ENCODE measurements around the gene PIK3R1. TPM values are rescaled to one million over a fixed set of nuclear protein-coding genes. Genes with fewer than 3 reads are reported as not detected.

The PIK3R1 gene
- total RNA-seq, 1 donor from 2014 or later = 137 TPM

DNA sequence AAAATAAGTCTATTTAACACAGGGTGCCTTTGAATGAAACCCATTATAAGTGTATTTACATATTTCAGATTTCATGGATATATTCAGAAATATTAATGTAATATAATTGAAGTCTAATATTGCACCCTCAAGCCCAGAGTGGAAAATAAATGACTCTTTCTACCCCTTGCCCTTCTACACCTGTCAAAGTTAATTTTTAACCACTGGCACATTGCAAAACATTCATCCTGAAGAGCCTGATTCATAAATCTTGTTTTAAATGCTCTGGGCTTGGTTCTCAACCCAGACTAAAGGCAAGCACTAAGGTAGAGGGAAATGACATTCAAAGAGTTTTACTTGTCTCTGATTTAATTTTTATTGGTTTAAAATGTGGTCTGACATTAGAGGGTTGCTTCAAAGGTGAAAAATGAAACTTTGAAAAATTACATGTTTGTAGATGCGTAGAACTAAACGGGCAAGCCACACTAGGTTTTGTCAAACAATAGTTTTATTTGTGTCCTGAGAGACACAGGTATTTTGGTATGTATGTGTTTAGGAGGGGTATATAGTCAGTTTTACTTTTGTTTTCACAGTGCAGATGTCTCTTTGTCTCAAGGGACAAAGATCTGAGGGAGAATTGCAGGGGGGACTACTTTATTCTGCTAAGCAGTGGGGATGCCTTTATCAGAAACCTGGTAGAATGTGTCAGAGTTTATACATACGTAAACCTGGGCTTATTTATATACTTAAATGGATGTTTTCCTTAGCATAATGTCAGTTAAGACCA is 69.7 kb downstream of the PIK3R1 start:
- Histone ChIP-seq H3K4me1 (peaks cover 67% of the 10 kb centered on the region), H3K27me3 (no peaks in the 10 kb centered on the region), H3K36me3 (peaks cover 55% of the 10 kb centered on the region), H3K4me3 (no peak overlapping the region), H3K9me3 (no peaks in the 10 kb centered on the region), H3K27ac (peak overlapping the region; percentile 43)
- peak; percentile 26 for ATAC-seq
- intact Hi-C loops (cut with DNase I) = loop anchor here (10.0 kb wide), 1 partner anchor 170 kb away; no protein-coding TSS in a partner anchor
- TF ChIP-seq, protein P1, sequence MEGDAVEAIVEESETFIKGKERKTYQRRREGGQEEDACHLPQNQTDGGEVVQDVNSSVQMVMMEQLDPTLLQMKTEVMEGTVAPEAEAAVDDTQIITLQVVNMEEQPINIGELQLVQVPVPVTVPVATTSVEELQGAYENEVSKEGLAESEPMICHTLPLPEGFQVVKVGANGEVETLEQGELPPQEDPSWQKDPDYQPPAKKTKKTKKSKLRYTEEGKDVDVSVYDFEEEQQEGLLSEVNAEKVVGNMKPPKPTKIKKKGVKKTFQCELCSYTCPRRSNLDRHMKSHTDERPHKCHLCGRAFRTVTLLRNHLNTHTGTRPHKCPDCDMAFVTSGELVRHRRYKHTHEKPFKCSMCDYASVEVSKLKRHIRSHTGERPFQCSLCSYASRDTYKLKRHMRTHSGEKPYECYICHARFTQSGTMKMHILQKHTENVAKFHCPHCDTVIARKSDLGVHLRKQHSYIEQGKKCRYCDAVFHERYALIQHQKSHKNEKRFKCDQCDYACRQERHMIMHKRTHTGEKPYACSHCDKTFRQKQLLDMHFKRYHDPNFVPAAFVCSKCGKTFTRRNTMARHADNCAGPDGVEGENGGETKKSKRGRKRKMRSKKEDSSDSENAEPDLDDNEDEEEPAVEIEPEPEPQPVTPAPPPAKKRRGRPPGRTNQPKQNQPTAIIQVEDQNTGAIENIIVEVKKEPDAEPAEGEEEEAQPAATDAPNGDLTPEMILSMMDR (IDR thresholded peaks at IDR 0.05) = no peak
- DNase-seq = no peak

DNA sequence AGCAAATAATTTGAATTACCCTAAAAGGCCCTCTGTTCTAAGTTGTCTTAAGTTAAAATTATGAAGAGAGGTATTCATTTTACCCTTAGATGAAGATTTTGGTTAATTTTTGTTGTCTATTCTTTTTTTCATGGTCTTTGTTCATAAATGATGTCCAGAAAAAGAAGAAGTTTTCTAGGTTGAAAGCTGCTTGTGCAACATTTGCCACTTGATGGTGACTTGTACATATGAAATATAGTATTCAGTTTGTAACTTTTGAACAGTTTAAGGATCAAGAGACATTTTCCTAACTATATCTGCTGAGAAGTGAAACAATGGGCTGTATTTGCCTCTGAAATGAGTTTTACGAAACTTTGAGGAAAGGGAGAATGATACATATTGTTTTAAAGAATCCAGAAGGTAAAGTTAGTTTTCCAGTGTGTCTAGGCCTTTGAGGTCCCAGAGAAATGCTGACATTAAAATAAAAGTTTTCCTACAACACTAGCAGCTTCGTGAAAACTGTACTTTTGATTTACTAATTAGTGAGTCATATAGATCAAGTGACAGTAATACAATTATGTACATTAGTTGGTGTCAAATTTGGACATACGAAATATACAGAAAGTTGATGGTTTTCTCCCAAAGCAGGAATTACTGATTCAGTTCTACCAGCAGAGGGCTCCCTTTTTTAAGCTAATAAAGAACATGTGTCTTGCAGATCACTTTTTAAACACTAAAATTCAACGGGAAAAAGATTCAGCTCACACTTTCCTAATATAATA is 70.5 kb downstream of the PIK3R1 start:
- TF ChIP-seq, protein P1 (IDR thresholded peaks at IDR 0.05) = peak; percentile 77
- Histone ChIP-seq H3K27me3 (no peaks in the 10 kb centered on the region), H3K9me3 (no peaks in the 10 kb centered on the region), H3K27ac (peak overlapping the region; percentile 43), H3K4me1 (peaks cover 74% of the 10 kb centered on the region), H3K4me3 (no peak overlapping the region), H3K36me3 (peaks cover 47% of the 10 kb centered on the region)
- DNase-seq (no peak), ATAC-seq (no peak)
- intact Hi-C loops (cut with DNase I) = loop anchor here (10.0 kb wide), 1 partner anchor 169 kb away; no protein-coding TSS in a partner anchor

DNA sequence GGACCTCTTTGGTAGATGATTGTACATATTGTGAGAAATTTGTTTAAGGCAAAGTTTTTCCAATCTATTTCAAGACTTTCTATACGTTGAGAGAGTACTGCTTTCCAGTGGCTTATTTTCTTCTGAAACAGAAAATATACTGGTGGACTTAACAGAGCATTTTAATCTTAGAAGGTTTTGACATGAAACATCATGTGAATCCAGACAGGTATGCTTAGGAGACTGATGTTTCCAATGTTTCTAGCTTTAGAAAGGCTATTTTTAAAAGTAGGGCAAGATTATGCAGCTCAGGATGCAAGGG is 71.0 kb downstream of the PIK3R1 start:
- no peaks in the 10 kb centered on the region for H3K27me3 ChIP-seq
- peaks cover 74% of the 10 kb centered on the region for H3K4me1 ChIP-seq
- H3K27ac ChIP-seq = peak overlapping the region; percentile 80
- ATAC-seq (no peak), DNase-seq (no peak)
- intact Hi-C loops (cut with DNase I) = loop anchor here (10.0 kb wide), 1 partner anchor 168 kb away; no protein-coding TSS in a partner anchor
- H3K9me3 ChIP-seq = no peaks in the 10 kb centered on the region
- TF ChIP-seq, protein P1 (IDR thresholded peaks at IDR 0.05) = no peak
- H3K36me3 ChIP-seq = peaks cover 42% of the 10 kb centered on the region
- no peak overlapping the region for H3K4me3 ChIP-seq

DNA sequence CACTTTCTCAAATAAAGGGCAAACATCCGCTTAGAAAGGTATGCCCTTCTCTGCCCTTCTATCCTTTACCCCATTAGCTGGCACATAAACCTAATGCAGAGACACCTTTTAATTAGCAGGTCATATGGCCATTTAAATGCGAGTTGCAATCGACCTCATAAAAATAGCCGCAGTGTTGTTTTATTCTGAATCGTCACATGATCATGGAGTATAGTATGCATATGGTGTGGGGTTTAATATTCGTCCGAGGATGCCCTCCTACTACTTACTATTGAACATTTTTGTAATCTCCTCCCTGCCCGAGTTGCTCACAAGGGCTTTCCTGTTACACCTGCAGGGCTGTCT is 72.0 kb downstream of the PIK3R1 start:
- no peaks in the 10 kb centered on the region for H3K9me3 ChIP-seq
- H3K27me3 ChIP-seq = no peaks in the 10 kb centered on the region
- ATAC-seq (no peak), DNase-seq (no peak)
- intact Hi-C loops (cut with DNase I) = loop anchor here (10.0 kb wide), 1 partner anchor 167 kb away; no protein-coding TSS in a partner anchor
- H3K4me3 ChIP-seq = peak overlapping the region; percentile 56
- TF ChIP-seq, protein P1 (IDR thresholded peaks at IDR 0.05) = no peak
- peak overlapping the region; percentile 80 for H3K27ac ChIP-seq
- H3K36me3 ChIP-seq = peaks cover 38% of the 10 kb centered on the region
- peaks cover 84% of the 10 kb centered on the region for H3K4me1 ChIP-seq

DNA sequence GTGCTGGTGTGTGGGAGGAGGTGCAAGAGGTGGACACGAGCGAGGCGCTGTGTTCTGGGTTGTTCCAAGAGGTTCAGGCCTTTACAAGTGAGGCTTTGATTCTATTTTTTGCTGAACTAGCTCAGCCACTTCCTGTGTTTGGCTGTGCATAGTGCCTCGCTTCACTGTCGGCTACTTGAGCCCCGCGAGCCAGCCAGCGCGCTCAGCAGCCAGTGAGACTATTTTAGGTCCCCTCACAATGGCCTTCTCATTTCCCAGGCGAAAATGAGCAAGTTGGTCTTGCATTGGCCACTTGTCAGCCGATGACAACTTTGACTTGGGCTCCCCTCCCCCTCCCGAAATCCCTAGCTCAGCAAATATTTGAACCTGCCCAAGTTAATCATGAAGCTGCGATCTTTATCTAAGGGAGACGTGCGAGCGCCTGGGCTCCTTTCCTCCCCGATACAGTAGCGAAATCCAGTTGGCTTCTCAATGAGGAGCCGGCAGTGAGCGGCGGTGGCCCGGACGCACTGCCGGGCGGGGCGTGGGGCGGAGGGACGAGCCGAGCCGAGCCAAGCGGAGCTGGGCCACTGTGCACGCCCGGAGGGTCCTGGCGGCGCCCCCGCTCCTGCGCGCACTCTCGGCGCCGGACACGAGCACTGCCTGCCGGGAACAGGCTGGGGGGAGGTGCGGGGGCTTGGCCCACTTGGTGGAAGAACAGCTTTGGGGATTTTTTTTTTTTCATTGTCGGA is 72.6 kb downstream of the PIK3R1 start:
- DNase-seq (peak; percentile 76), ATAC-seq (peak; percentile 86)
- intact Hi-C loops (cut with DNase I) = loop anchor here (10.0 kb wide), 1 partner anchor 167 kb away; no protein-coding TSS in a partner anchor
- TF ChIP-seq, protein P1 (IDR thresholded peaks at IDR 0.05) = no peak
- H3K4me3 ChIP-seq = peak overlapping the region; percentile 56
- H3K9me3 ChIP-seq = no peaks in the 10 kb centered on the region
- H3K36me3 ChIP-seq = peaks cover 38% of the 10 kb centered on the region
- H3K27ac ChIP-seq = peak overlapping the region; percentile 80
- peaks cover 81% of the 10 kb centered on the region for H3K4me1 ChIP-seq
- H3K27me3 ChIP-seq = no peaks in the 10 kb centered on the region

All from upper lobe of right lung (tissue), 1 donor.